OCI-LY1 (cell line): Measurements from ENCODE around the gene DPP9.

Experiments
- EZH2 ChIP-seq: fragments of 200-600 bp; sonication (generic), shearing (Covaris generic); IDR thresholded peaks from 2 replicates; pipeline ENCODE4 v1.8.0; 2017; ENCODE audit warnings: borderline replicate concordance, mixed run types, mild to moderate bottlenecking, antibody characterized with exemption, low read length, moderate library complexity, mixed read lengths
- TF ChIP-seq, protein P1 (sequence below): fragments of 200-600 bp; sonication (generic), shearing (Covaris generic); IDR thresholded peaks from 2 replicates; pipeline ENCODE4 v1.5.1; 2017; ENCODE audit warnings: mild to moderate bottlenecking, antibody characterized with exemption, low read length, moderate library complexity, mixed read lengths

GRCh38 chr19:4682417-4683200 lies 41.0 kb downstream of the DPP9 start:
- TF ChIP-seq, protein P1, sequence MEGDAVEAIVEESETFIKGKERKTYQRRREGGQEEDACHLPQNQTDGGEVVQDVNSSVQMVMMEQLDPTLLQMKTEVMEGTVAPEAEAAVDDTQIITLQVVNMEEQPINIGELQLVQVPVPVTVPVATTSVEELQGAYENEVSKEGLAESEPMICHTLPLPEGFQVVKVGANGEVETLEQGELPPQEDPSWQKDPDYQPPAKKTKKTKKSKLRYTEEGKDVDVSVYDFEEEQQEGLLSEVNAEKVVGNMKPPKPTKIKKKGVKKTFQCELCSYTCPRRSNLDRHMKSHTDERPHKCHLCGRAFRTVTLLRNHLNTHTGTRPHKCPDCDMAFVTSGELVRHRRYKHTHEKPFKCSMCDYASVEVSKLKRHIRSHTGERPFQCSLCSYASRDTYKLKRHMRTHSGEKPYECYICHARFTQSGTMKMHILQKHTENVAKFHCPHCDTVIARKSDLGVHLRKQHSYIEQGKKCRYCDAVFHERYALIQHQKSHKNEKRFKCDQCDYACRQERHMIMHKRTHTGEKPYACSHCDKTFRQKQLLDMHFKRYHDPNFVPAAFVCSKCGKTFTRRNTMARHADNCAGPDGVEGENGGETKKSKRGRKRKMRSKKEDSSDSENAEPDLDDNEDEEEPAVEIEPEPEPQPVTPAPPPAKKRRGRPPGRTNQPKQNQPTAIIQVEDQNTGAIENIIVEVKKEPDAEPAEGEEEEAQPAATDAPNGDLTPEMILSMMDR: no peak
- no peak for TF ChIP-seq EZH2
